GM18951 (cell line): ENCODE data around the gene MINK1.
"Not testable (repeated sequence)": the region's sequence is repeated elsewhere in the genome, so short reads cannot be mapped to it uniquely, and the experiment has no call there.

Experiments
- POLR2A ChIP-seq: IDR thresholded peaks from 4 replicates; pipeline ENCODE4 v1.6.1; 2011; ENCODE audit warnings: mild to moderate bottlenecking; ENCODE audit not compliant: insufficient read length, insufficient read depth; ENCODE audit errors: extremely low read depth
- in situ Hi-C: fragments of 300-500 bp; cut with MboI; formaldehyde crosslinking; loops from one replicate; pipeline ENCODE4 v1.12.0; 2022; ENCODE audit warnings: low sequenced_read_pairs, mixed read lengths, inconsistent platforms; ENCODE audit not compliant: unreplicated experiment

The MINK1 gene

DNA sequence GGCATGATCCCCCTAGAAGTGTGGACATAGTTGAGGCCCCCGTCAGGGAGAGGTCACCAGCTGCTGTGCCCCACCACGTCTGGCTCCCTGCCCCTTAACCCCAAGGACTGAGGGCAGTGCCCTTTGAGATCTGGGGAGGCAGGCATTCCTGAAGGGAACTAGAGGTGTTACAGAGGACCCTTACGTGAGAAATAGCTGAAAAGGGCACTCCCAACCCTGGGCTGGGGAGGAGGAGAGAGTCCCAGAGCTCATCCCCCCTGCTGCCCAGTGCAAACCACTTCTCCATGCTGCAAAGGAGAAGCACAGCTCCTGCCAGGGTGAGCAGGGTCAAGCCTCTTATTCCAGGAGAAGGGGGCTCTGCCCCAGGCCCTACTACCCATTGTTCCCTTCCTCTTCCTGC lies 10.3 kb upstream of the MINK1 start:
- TF ChIP-seq POLR2A = no peak
- in situ Hi-C loops = no loop called here

DNA sequence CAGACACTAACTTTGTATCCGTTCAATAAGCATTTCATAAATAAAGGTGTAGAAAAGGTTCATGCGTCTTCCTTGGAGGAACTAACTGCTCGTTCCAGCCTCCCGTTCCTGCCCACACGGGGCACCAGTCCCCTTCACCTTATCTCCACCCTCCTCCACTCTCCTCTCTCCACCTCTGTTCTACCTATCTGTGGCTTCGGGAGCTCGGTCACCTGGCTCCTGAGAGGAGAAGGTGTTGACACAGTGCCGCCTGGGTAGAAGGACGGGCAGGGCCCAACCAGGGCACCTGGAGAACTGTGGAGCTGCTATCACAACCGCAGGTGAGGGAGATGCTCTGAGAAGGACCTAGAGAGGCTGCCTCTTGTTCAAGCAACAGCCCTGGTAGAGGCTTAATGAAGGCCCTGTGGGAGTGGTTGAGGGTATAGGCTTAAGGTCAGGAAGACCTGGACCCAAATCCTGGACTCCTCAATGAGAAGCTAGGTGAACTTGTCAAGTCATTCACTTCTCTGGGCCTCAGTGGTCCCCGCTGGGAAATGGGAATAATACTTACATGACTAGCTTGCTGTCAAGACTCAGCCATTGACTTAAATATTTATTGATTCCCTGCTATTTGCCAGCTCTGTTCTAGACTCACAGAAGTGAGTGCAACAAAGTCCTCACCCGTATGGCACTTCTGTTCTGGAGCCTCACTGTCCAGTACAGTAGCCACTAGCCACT lies 9.6 kb upstream of the MINK1 start:
- TF ChIP-seq POLR2A = no peak
- in situ Hi-C loops = no loop called here

DNA sequence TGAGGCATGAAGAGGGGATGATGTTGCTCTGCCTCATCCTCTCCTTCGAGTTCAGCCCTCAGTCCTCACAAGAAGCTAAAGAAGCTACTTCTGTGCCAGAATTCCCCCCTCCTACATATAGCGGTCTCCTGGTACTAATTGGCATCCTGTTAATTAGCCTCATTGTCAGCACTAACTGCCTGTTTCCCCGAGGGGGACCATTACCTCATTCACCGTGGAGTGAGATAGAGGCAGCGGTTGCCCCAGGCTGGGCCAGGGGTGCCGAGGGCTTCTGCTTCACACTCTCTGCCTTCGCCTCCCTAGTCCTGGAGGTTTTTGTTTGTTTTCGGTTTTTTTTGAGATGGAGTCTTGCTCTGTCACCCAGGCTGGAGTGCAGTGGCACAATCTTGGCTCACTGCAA lies 5.7 kb upstream of the MINK1 start:
- in situ Hi-C loops = no loop called here
- TF ChIP-seq POLR2A = no peak

DNA sequence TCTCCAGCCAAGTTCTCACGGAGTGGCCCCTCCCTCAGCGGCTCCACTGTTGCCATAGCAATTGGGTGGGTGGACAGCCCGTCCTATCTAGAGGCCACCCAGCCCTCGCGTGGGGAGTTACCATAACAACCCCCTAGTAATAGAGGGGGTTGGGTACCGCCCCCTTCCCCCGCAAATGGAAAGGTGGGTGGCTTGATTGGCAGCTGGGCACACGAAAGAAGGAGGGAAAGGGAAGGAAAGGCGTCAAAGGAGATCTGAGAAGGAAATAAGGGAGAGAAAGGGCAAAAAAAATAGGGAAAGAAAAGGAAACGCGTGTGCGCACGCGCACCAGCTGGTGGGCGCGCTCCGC lies 337 bp upstream of the MINK1 start:
- in situ Hi-C loops = not testable (repeated sequence)

DNA sequence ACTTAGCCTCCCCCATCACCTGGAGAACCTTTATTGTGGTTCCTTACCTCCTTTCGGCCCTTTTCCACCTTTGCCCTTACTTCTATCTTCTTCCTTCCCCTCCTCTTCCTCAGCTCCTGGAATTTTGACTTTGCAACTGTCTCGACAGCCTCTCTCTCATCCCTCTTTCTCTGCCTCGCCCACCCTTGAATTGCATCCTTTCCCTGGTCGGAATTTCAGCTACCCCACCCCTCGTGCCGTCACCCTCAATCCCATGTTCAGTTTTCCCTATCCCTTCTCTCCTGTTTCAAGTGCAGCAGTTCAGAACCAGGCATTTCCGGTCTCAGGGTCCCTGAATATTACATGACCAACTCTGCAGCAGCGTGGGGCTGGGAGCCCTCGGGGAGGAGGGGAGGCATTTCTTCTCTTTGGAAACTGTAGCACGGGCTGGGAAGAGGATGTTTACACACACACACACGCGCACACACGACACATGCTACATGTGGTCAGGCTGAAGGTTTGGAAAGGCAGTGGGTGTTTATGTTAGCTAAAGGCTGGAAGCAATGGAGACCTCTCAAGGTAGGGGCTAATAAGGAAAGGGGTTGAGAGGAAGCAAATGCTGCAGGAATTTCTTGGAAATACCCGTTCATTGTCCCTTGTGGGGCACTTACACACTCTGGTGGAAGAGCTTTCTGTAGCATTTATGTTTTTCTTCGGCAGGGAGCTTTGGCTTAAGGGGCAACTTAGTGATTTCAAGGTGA lies 971 bp downstream of the MINK1 start:
- no peak for TF ChIP-seq POLR2A
- in situ Hi-C loops = no loop called here

GRCh38 chr17:4834681-4835020 lies 1.5 kb downstream of the MINK1 start:
- TF ChIP-seq POLR2A = no peak
- in situ Hi-C loops = no loop called here

GRCh38 chr17:4836221-4836620 lies 3.1 kb downstream of the MINK1 start:
- TF ChIP-seq POLR2A = no peak
- in situ Hi-C loops = no loop called here

DNA sequence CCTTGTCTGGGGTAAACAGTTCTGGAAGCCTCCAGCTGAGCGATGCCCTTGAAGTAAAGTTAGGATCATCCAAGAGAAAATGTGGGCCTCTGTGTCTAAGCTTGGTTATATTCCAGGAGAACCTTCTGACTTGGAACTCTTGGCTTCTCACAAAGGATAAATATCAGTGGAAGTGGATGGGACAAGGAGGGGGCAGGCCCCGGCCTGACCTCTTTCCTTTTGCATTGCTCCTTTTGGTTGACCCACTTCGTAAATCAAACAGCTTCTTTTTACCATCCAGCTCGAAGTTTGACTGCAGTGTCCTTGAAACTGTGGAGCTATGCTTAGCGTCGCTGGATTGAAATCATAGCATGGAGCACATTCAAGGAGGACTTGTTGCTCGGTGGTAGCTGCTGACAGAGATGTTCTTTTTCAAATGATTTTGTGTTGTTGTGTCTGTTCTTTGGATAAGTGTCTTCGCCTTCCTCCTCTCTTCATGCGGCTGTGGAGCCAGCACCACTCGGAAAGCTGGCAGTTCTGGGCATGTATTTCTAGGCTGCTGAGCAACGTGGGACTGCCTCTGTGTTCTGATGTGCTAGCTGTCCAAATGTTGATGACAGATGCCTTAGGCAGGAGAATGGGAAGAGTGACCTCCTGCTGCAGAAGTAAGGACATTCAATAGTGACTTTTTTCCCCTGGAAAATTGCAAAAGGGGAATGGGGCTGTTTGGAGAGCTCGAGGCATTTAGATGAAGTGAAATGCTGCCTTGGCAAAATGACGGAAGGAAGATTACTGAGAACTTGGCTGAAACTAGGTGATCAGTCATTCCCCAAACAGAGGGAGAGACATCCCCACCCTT lies 4.5 kb downstream of the MINK1 start:
- TF ChIP-seq POLR2A = no peak
- in situ Hi-C loops = no loop called here

DNA sequence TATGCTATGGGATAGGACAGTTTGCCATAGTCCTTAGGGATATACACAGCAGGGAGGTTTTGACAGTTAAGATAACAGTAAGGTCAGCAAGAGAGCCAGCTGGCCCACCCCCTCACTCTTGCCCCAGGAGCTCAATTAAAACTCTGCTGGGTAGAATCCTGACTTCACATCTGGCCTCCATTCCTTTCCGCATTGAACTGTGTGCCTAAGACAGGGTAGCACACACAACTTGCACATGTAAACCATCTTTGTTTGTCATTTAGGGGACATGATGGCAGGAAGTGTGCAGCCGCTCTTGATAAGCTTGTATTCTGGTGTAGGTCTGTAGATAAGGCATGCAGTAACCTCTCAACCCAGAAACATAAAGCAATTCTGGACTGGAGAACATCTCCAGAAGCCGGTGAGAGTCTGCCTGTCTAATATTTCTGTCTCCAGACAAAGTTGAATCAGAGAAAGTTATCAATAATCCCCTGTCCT lies 5.2 kb downstream of the MINK1 start:
- in situ Hi-C loops = no loop called here
- no peak for TF ChIP-seq POLR2A

DNA sequence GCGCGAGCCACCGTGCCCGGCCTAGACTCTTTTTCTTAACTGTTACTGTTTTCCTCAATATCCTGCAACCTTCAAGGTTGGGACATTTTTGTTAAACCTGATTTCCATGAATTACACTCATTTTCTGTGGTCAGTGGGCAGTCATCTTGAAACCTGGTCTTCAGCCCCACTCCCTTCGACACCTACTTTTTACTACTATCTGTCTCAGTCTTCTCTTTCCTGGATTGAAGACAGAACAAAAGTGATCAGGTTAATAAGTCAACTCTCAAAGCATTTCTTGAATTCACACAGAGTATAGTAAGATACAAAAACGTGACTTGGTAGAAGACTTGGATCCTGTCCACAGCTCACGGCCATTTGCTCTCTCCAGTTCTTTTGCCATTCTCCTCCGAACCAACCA lies 6.1 kb downstream of the MINK1 start:
- TF ChIP-seq POLR2A = no peak
- in situ Hi-C loops = no loop called here

- TF ChIP-seq POLR2A = no peak
- in situ Hi-C loops = no loop called here
These were observed 7.1 kb downstream of the MINK1 start for GRCh38 chr17:4839965-4840892.

DNA sequence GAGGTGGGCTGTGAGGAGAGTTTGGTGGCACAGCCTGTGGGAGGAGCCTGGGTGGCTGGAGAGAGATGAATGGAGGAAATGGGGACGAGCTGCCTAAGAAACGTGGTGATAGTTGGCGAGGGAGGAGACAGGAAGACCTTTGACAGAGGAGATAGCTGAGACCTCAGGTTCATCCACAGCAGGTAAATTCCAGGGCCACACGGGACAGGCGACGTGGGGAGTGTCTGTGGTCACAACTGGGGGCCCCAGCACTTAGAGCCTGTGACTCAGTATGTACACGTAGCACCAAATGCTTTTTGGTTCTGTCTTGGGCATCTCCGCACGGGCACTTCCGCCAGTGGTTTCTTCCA lies 7.7 kb downstream of the MINK1 start:
- in situ Hi-C loops = no loop called here
- TF ChIP-seq POLR2A = no peak

DNA sequence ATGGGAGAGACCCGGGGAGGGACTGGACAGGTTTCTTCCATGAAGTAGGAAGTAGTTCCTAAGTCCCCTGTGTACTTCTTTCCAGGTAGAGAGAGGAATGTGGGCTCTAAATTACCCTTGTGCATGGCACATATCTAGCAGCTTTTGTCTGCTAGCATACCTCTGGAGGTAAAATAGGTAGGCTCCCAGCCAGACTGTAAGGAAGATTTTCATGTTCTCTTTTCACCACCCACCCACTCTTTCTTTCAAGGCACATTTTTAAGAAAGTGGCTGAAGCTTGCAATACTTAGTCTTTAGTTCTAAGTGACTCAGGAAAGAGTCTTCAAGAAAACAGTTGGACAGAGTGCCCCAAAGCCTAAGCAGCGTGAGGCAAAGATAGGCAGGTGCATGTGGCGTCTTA lies 9.2 kb downstream of the MINK1 start:
- TF ChIP-seq POLR2A = no peak
- in situ Hi-C loops = no loop called here
